ENCODE measurements around the gene ZBTB43.
"Not testable (repeated sequence)": the region's sequence is repeated elsewhere in the genome, so short reads cannot be mapped to it uniquely, and the experiment has no call there.

GRCh38 chr9:126810221-126810620 is 5.4 kb downstream of the ZBTB43 start:
- TF ChIP-seq CTCF (IDR thresholded peaks at IDR 0.05 in 2 of 3, conservative IDR thresholded peaks at IDR 0.05 in 1 of 3; ENCODE audit: borderline replicate concordance in 1 of 3, insufficient read depth in 1 of 3, low read depth in 2 of 3, low read length in 2 of 3); TCF7L2 (IDR thresholded peaks at IDR 0.05; ENCODE audit: borderline replicate concordance, extremely low read depth, insufficient read depth, insufficient read length); RAD21 (IDR thresholded peaks at IDR 0.05; ENCODE audit: low read depth): not testable (repeated sequence)

Data from HCT116 (cell line).